Activated naive CD8-positive, alpha-beta T cell treated with anti-CD3 and anti-CD28 coated beads, Interleukin-2, amount 10 ng/mL, durations not matched to agents 7 days and 5 days (primary cell): ENCODE results near the gene GNA15. TPM values are rescaled to one million over a fixed set of nuclear protein-coding genes. Genes with fewer than 3 reads are reported as not detected.

Experiments
- ATAC-seq: fragments of 150-1000 bp; cut with Tn5 transposase; one replicate; pipeline ENCODE4 v1.10.0; 2021; ENCODE audit warnings: low read depth, moderate library complexity
- POLR2A ChIA-PET: fragments of 350-600 bp; sonication (Branson Sonifier 250); formaldehyde crosslinking; loops from one replicate; lab custom pipeline; 2021; ENCODE audit warnings: antibody characterized with exemption; lab: Charles Lee
- DNase-seq: peaks from one replicate; pipeline ENCODE4 v3.0.0; 2021
- H3K27ac Mint-ChIP-seq: one replicate; pipeline ENCODE4 v1.8.0; 2022; ENCODE audit warnings: mild to moderate bottlenecking, mixed read lengths
- H3K27me3 Mint-ChIP-seq: one replicate; pipeline ENCODE4 v1.8.0; 2022; ENCODE audit warnings: mild to moderate bottlenecking, moderate library complexity, mixed read lengths
- H3K36me3 Mint-ChIP-seq: one replicate; pipeline ENCODE4 v1.8.0; 2021; ENCODE audit warnings: mild to moderate bottlenecking, mixed read lengths
- H3K4me1 Mint-ChIP-seq: one replicate; pipeline ENCODE4 v1.8.0; 2021; ENCODE audit warnings: mixed read lengths
- H3K4me3 Mint-ChIP-seq: one replicate; pipeline ENCODE4 v1.8.0; 2022; ENCODE audit warnings: mild to moderate bottlenecking, moderate library complexity, mixed read lengths
- H3K9me3 Mint-ChIP-seq: one replicate; pipeline ENCODE4 v1.8.0; 2021; ENCODE audit warnings: mixed read lengths
- total RNA-seq, 2 experiments: library from RNA; stranded (reverse); gene quantifications; one replicate each; pipeline ENCODE4 v1.2.3, GENCODE V29; 2021

The GNA15 gene
- total RNA-seq, 2 experiments from 2014 or later: 17.9 to 19.5 TPM

DNA sequence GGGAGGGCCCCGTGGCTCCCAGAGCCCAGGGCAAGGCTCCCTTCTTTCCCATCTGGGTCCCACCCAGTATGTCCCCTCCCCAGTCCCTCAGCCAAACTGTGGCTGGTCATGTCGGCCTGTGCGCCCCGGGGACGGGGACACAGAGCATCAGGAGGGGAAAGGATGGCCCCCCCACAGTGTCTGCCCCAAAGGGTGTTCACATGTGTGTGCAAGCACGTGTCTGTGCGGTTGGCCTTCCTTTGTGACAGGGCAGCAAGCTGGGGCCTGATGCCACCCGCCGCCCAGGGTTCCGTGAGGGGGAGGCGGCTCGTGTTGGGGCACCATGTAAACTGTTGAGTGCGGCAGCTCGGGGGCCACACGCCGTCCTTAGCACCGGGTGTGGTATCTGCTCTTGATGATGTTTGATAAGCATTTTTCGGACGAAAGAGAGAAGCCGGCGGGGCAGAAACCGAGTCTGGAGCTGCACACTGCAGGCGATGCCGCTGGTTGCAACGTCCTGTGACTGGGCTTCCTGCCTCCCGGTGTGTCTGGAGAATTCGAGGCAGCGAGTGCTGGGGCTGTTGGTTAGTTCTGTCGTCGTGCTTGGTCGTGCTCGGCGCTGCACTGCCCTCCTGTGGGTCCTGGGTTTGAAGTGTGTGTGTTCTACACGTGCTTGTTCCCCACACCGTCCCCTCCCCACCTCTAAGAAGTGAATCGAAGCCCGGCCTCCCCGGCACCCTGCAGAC lies 23.3 kb upstream of the GNA15 start:
- POLR2A ChIA-PET: no interaction called here
- Mint-ChIP-seq H3K27me3 (peaks cover 2% of the 10 kb centered on the region), H3K9me3 (no peaks in the 10 kb centered on the region), H3K36me3 (no peaks in the 10 kb centered on the region), H3K27ac (no peak overlapping the region), H3K4me3 (no peak overlapping the region), H3K4me1 (peaks cover 6% of the 10 kb centered on the region)
- ATAC-seq: no peak
- no peak for DNase-seq

DNA sequence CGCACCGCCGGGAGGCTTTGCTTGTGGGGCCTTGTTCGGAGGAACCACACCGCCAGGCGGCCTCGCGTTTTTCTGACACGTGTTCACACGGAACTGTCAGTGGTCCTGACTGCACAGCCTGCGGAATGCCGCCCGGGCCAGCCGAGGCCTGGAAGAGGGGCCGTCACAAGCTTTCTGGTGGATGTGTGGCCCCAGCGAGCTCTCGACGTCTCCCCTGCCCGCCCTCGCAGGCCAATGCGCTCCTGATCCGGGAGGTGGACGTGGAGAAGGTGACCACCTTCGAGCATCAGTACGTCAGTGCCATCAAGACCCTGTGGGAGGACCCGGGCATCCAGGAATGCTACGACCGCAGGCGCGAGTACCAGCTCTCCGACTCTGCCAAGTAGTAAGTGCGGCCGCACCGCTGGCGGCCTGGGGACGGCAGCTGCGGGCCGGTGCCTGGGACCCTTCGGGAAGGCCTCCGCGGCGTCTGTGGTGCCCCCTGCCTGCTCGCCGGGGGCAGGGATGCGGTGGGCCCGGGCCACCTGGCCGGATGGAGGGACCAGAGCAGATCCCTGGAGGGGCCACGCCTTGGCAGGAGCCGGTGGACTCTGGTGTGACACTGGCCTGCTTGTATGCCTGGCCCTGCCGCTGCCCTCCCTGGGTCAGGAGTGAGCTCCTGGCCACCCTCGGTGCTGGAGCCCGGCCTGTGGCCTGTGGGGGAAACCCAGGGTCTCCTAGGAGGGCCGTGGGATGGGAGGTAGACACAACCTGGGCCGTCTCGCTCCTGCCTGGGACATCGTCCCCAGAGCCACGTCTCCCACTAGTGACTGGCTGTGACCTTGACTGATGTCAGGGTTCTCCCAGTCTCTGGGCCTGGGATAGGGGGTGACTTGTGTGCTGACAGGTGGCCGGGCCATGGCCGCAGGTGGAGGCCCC lies 22.5 kb upstream of the GNA15 start:
- Mint-ChIP-seq H3K27me3 (no peaks in the 10 kb centered on the region), H3K9me3 (no peaks in the 10 kb centered on the region), H3K27ac (no peak overlapping the region), H3K4me3 (no peak overlapping the region), H3K4me1 (peaks cover 6% of the 10 kb centered on the region), H3K36me3 (no peaks in the 10 kb centered on the region)
- no peak for DNase-seq
- POLR2A ChIA-PET: no interaction called here
- no peak for ATAC-seq

DNA sequence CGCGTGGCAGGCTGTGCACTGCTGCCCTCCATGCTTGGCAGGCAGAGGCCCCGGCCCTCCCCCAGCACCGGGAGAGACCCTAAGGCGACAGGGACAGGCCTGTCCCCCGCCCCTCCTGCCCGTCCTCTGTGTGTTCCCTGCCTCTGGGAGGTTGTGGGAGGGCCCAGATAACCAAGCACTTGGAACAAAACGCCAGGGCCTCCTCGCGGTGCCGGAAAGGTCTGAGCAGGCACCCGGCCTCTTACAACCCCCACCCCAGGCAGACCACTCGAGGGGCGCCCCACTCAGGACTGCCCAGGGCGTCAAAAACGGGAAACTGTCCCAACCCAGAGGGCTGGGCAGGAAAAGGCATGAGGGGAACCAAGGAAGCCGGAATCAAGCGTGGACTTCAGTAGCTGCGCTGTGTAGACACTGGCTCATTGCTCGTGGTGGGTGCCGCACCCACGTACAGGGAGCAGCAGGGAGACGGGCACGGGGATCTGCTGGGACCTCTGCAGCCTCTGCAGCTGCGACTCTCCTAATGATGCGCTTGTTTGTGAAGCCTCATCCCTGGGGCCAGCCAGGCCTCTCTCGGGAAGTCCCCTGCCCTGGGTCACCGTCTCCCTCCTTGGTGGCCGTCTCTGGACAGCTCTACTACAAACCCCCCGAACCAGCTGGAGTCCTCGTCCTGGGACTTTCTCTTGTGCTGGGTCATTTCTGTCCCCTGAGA lies 21.7 kb upstream of the GNA15 start:
- no peak for ATAC-seq
- POLR2A ChIA-PET: no interaction called here
- Mint-ChIP-seq H3K27ac (no peak overlapping the region), H3K9me3 (no peaks in the 10 kb centered on the region), H3K27me3 (no peaks in the 10 kb centered on the region), H3K4me1 (peaks cover 3% of the 10 kb centered on the region), H3K36me3 (no peaks in the 10 kb centered on the region), H3K4me3 (no peak overlapping the region)
- DNase-seq: no peak

DNA sequence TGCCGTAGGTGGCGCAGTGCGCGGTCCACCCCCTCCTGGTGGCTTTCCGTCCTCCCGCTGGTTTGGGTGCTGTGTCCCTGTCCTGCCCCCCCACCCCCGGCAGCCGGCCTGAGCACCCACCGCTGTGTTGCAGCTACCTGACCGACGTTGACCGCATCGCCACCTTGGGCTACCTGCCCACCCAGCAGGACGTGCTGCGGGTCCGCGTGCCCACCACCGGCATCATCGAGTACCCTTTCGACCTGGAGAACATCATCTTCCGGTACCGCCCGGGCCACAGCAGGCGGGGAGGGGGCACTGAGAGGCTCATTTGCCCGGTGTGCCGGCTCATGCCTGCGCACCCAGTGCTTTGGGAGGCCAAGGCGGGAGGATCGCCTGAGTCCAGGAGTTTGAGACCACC lies 21.0 kb upstream of the GNA15 start:
- H3K27me3 Mint-ChIP-seq: no peaks in the 10 kb centered on the region
- H3K36me3 Mint-ChIP-seq: no peaks in the 10 kb centered on the region
- ATAC-seq: no peak

GRCh38 chr19:3115411-3115810 lies 20.4 kb upstream of the GNA15 start:
- H3K27ac Mint-ChIP-seq: no peak overlapping the region
- no peaks in the 10 kb centered on the region for H3K36me3 Mint-ChIP-seq
- H3K9me3 Mint-ChIP-seq: no peaks in the 10 kb centered on the region
- peaks cover 2% of the 10 kb centered on the region for H3K4me1 Mint-ChIP-seq
- DNase-seq (no peak), ATAC-seq (no peak)
- no peaks in the 10 kb centered on the region for H3K27me3 Mint-ChIP-seq
- H3K4me3 Mint-ChIP-seq: no peak overlapping the region
- POLR2A ChIA-PET: no interaction called here

More for the DNA sequence above, 21.0 kb upstream of the GNA15 start:
- Mint-ChIP-seq H3K4me1 (peaks cover 2% of the 10 kb centered on the region), H3K4me3 (no peak overlapping the region), H3K27ac (no peak overlapping the region), H3K9me3 (no peaks in the 10 kb centered on the region)
- DNase-seq: no peak
- POLR2A ChIA-PET: no interaction called here

- no peaks in the 10 kb centered on the region for H3K9me3 Mint-ChIP-seq
- DNase-seq (no peak), ATAC-seq (no peak)
- H3K27ac Mint-ChIP-seq: no peak overlapping the region
- H3K36me3 Mint-ChIP-seq: no peaks in the 10 kb centered on the region
- POLR2A ChIA-PET: no interaction called here
- no peak overlapping the region for H3K4me3 Mint-ChIP-seq
- H3K27me3 Mint-ChIP-seq: no peaks in the 10 kb centered on the region
- peaks cover 2% of the 10 kb centered on the region for H3K4me1 Mint-ChIP-seq
Measured at GRCh38 chr19:3115916-3116602, 19.8 kb upstream of the GNA15 start.

GRCh38 chr19:3116621-3117020 lies 19.2 kb upstream of the GNA15 start:
- Mint-ChIP-seq H3K4me3 (no peak overlapping the region), H3K36me3 (no peaks in the 10 kb centered on the region), H3K9me3 (no peaks in the 10 kb centered on the region), H3K27me3 (no peaks in the 10 kb centered on the region), H3K27ac (no peak overlapping the region), H3K4me1 (peaks cover 2% of the 10 kb centered on the region)
- DNase-seq (no peak), ATAC-seq (no peak)
- POLR2A ChIA-PET: no interaction called here

DNA sequence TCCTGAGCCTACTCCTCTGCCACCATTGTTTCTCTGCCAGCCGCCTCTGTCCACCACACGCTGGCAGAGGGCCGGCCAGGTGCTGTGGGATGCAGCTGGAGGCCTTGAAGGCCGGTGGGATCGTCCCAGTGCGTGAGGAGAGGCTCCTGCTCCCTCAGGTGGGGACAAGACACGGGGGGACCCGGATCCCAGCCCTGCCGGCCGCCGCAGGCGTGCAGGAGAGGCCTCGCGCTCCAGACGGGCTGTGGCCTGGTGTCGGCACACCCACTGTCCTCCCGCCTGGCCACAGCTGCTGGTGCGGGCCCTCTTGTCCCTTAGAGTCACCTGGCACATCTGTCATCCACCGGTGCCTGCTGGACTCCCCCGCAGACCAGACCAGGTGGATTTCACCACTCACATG lies 18.1 kb upstream of the GNA15 start:
- Mint-ChIP-seq H3K4me3 (no peak overlapping the region), H3K27me3 (no peaks in the 10 kb centered on the region), H3K9me3 (no peaks in the 10 kb centered on the region), H3K4me1 (no peaks in the 10 kb centered on the region), H3K36me3 (no peaks in the 10 kb centered on the region), H3K27ac (no peak overlapping the region)
- POLR2A ChIA-PET: no interaction called here
- DNase-seq: no peak
- ATAC-seq: no peak

GRCh38 chr19:3118232-3119070 lies 17.4 kb upstream of the GNA15 start:
- no peak overlapping the region for H3K27ac Mint-ChIP-seq
- DNase-seq (no peak), ATAC-seq (no peak)
- H3K27me3 Mint-ChIP-seq: no peaks in the 10 kb centered on the region
- no peaks in the 10 kb centered on the region for H3K4me1 Mint-ChIP-seq
- H3K36me3 Mint-ChIP-seq: no peaks in the 10 kb centered on the region
- no peak overlapping the region for H3K4me3 Mint-ChIP-seq
- H3K9me3 Mint-ChIP-seq: no peaks in the 10 kb centered on the region
- POLR2A ChIA-PET: no interaction called here

GRCh38 chr19:3119071-3119595 lies 16.7 kb upstream of the GNA15 start:
- H3K27me3 Mint-ChIP-seq: no peaks in the 10 kb centered on the region
- POLR2A ChIA-PET: no interaction called here
- no peaks in the 10 kb centered on the region for H3K36me3 Mint-ChIP-seq
- no peaks in the 10 kb centered on the region for H3K9me3 Mint-ChIP-seq
- H3K27ac Mint-ChIP-seq: no peak overlapping the region
- no peak for ATAC-seq
- H3K4me3 Mint-ChIP-seq: no peak overlapping the region
- no peak for DNase-seq
- H3K4me1 Mint-ChIP-seq: no peaks in the 10 kb centered on the region

- POLR2A ChIA-PET: no interaction called here
- H3K4me3 Mint-ChIP-seq: no peak overlapping the region
- H3K27me3 Mint-ChIP-seq: no peaks in the 10 kb centered on the region
Measured at GRCh38 chr19:3119693-3120380, 16.0 kb upstream of the GNA15 start.

More at GRCh38 chr19:3119693-3120380, 16.0 kb upstream of the GNA15 start:
- H3K36me3 Mint-ChIP-seq: no peaks in the 10 kb centered on the region
- no peaks in the 10 kb centered on the region for H3K4me1 Mint-ChIP-seq
- H3K27ac Mint-ChIP-seq: no peak overlapping the region
- no peak for ATAC-seq
- no peak for DNase-seq
- H3K9me3 Mint-ChIP-seq: no peaks in the 10 kb centered on the region
